GM12878 (cell line): Measurements from ENCODE around the gene ZNF473. TPM values are rescaled to one million over a fixed set of nuclear protein-coding genes. Genes with fewer than 3 reads are reported as not detected.

Experiments used
- ATAC-seq: fragments of 200-7000 bp; cut with Tn5 transposase; 3 replicates; pipeline ENCODE4 v1.9.1; 2020; ENCODE audit warnings: mild to moderate bottlenecking, moderate library complexity
- BruUV-seq: library from RNA; stranded (reverse); fragments of 400-500 nt; replicated peaks from 2 replicates; lab custom pipeline; 2021; lab: Mats Ljungman, UMichigan
- CTCF ChIA-PET: fragments of 300-600 bp; sonication (Branson Sonifier 250); formaldehyde crosslinking; extraction: SDS; loops from one replicate; lab custom pipeline; 2021; ENCODE audit warnings: inconsistent platforms; lab: Yijun Ruan, JAX
- POLR2A ChIA-PET: fragments of 350-600 bp; formaldehyde crosslinking; extraction: SDS; loops from one replicate; lab custom pipeline; 2021; ENCODE audit warnings: inconsistent platforms; lab: Charles Lee
- RAD21 ChIA-PET: fragments of 300-600 bp; sonication (Branson Sonifier 250); formaldehyde crosslinking; loops from one replicate; lab custom pipeline; 2023; ENCODE audit warnings: antibody characterized with exemption; ENCODE audit not compliant: unreplicated experiment; lab: Charles Lee
- SMC1A ChIA-PET: fragments of 300-600 bp; sonication (Branson Sonifier 250); formaldehyde crosslinking; loops from one replicate; lab custom pipeline; 2023; ENCODE audit not compliant: unreplicated experiment, uncharacterized antibody; lab: Charles Lee
- DNase-seq: peaks from one replicate; pipeline ENCODE4 v3.0.0-alpha.2; 2011; ENCODE audit warnings: low read depth, low spot score
- FAIRE-seq: peaks from 3 replicates; lab custom pipeline; 2011; peaks lifted over from hg19 to GRCh38; lab: Jason Lieb, UNC
- H2AFZ ChIP-seq: 2 replicates; pipeline ENCODE4 v1.6.0; 2011; ENCODE audit warnings: low read depth, low read length, control low read depth; ENCODE audit not compliant: control insufficient read depth
- H3K27ac ChIP-seq: 2 replicates; pipeline ENCODE4 v1.5.1; 2011; ENCODE audit warnings: control low read depth; ENCODE audit not compliant: control insufficient read depth, insufficient read depth
- H3K27me3 ChIP-seq, 2 experiments: replicated peaks in 1 of 2; 2 replicates each; pipeline versions ENCODE4 v1.6.0 to v1.6.1; 2011; ENCODE audit warnings: low read length in 1 of 2; ENCODE audit not compliant: control insufficient read depth in 2 of 2, insufficient read depth in 2 of 2
- H3K36me3 ChIP-seq, 2 experiments: 2 replicates each; pipeline ENCODE4 v1.5.1; 2011; ENCODE audit warnings: low read length in 1 of 2; ENCODE audit not compliant: control insufficient read depth in 2 of 2, insufficient read depth in 2 of 2
- H3K4me1 ChIP-seq: 2 replicates; pipeline ENCODE4 v1.6.1; 2011; ENCODE audit warnings: mild to moderate bottlenecking, low read length, moderate library complexity, mixed read lengths; ENCODE audit not compliant: control insufficient read depth, insufficient read depth
- H3K4me2 ChIP-seq: 2 replicates; pipeline ENCODE4 v1.6.0; 2011; ENCODE audit warnings: control low read depth; ENCODE audit not compliant: control insufficient read depth, insufficient read depth
- H3K4me3 ChIP-seq: fragments of 200-600 bp; sonication (generic); 2 replicates; pipeline ENCODE4 v1.5.1; 2016
- H3K79me2 ChIP-seq: 2 replicates; pipeline ENCODE4 v1.6.0; 2011; ENCODE audit warnings: low read length; ENCODE audit not compliant: control insufficient read depth, insufficient read depth
- H3K9ac ChIP-seq: 2 replicates; pipeline ENCODE4 v1.8.0; 2011; ENCODE audit warnings: low read length, control low read depth, mixed read lengths; ENCODE audit not compliant: control insufficient read depth, insufficient read depth
- H3K9me3 ChIP-seq: replicated peaks from 3 replicates; pipeline ENCODE4 v1.5.1; 2011; ENCODE audit warnings: mild to moderate bottlenecking, low read length; ENCODE audit not compliant: control insufficient read depth, insufficient read depth
- H4K20me1 ChIP-seq: 2 replicates; pipeline ENCODE4 v1.6.0; 2011; ENCODE audit not compliant: control insufficient read depth, insufficient read depth
- CBFB ChIP-seq: IDR thresholded peaks from 2 replicates; pipeline ENCODE4 v1.6.1; 2016; ENCODE audit warnings: antibody characterized with exemption, low read depth
- CHD4 ChIP-seq: fragments of 200-600 bp; sonication (generic); IDR thresholded peaks from 2 replicates; pipeline ENCODE4 v1.6.1; 2016; ENCODE audit warnings: mild to moderate bottlenecking
- ETV6 ChIP-seq, 2 experiments: fragments of 450-650 bp in 1 of 2; IDR thresholded peaks in 1 of 2; conservative IDR thresholded peaks in 1 of 2; 2 replicates each; pipeline ENCODE4 v1.6.1; 2014; ENCODE audit warnings: antibody characterized with exemption in 1 of 2, borderline replicate concordance in 1 of 2, low read depth in 1 of 2, mild to moderate bottlenecking in 1 of 2, moderate library complexity in 1 of 2
- NR2F1 ChIP-seq: fragments of 450-650 bp; conservative IDR thresholded peaks from 2 replicates; pipeline ENCODE4 v1.6.1; 2017; ENCODE audit warnings: mild to moderate bottlenecking
- POLR2AphosphoS2 ChIP-seq: IDR thresholded peaks from 2 replicates; pipeline ENCODE4 v1.6.1; 2011; ENCODE audit warnings: low read depth, mild to moderate bottlenecking, low read length, improper control_type of control experiment, moderate library complexity
- POLR2AphosphoS5 ChIP-seq: IDR thresholded peaks from 2 replicates; pipeline ENCODE4 v1.6.1; 2011; ENCODE audit warnings: mild to moderate bottlenecking, low read length, inconsistent platforms
- RAD51 ChIP-seq: fragments of 450-650 bp; IDR thresholded peaks from 2 replicates; pipeline ENCODE4 v1.6.1; 2016; ENCODE audit warnings: moderate library complexity, mild to moderate bottlenecking, inconsistent platforms
- TAF1 ChIP-seq: IDR thresholded peaks from 2 replicates; pipeline ENCODE4 v1.6.1; 2011; ENCODE audit warnings: mild to moderate bottlenecking, low read depth, low read length, borderline replicate concordance
- TBL1XR1 ChIP-seq: IDR thresholded peaks from 2 replicates; pipeline ENCODE4 v1.6.1; 2012; ENCODE audit warnings: low read depth, low read length, improper control_type of control experiment
- ZNF24 ChIP-seq: fragments of 450-650 bp; IDR thresholded peaks from 2 replicates; pipeline ENCODE4 v1.6.1; 2017; ENCODE audit warnings: antibody characterized with exemption, mild to moderate bottlenecking
- ZSCAN29 ChIP-seq: fragments of 450-650 bp; IDR thresholded peaks from 2 replicates; pipeline ENCODE4 v1.6.1; 2017; ENCODE audit warnings: mild to moderate bottlenecking, moderate library complexity
- WGBS: methylation state at CpG from one replicate; pipeline ENCODE4 v1.1.6; 2016; ENCODE audit warnings: low lambda C conversion rate; ENCODE audit not compliant: insufficient replicate concordance, insufficient coverage; ENCODE audit errors: missing lambda C conversion rate; 5-methylcytosine and 5-hydroxymethylcytosine counted together
- in situ Hi-C: fragments of 300-500 bp; cut with MboI; formaldehyde crosslinking; loops from 9 replicates; pipeline ENCODE4 v1.14.3; 2018; ENCODE audit warnings: mixed read lengths
- intact Hi-C: fragments of 100-400 bp; cut with micrococcal nuclease; formaldehyde crosslinking; loops from one replicate; pipeline ENCODE4 v1.14.2; 2022; ENCODE audit not compliant: unreplicated experiment
- polyA plus RNA-seq, 11 experiments: library from polyadenylated mRNA; depleted of rRNA in 4 of 11; unstranded in 6 of 11; stranded (reverse) in 5 of 11; fragments of >200 nt; fragmentation: Nextera tagmentation in 4 of 11; fragmentation: Illumina TruSeq in 1 of 11; extraction: Ambion mirVana in 4 of 11; extraction: Trizol in 1 of 11; gene quantifications; 1 replicate in 1 of 11; 2 replicates in 10 of 11; pipeline versions ENCODE4 v1.2.1 to v1.2.3, GENCODE V29; 2011 to 2016; ENCODE audit warnings: inconsistent platforms in 2 of 11, missing spikeins in 2 of 11, low read depth in 1 of 11
- total RNA-seq, 4 experiments: library from RNA; depleted of rRNA in 3 of 4; stranded (reverse); fragments of >200 nt in 3 of 4; fragmentation: Illumina TruSeq in 1 of 4; extraction: Trizol in 1 of 4; gene quantifications; 2 replicates each; pipeline versions ENCODE4 v1.2.1 to v1.2.3, GENCODE V29; 2013 to 2021
- TF ChIP-seq, protein P1 (sequence below): fragments of 450-650 bp; IDR thresholded peaks from 2 replicates; pipeline ENCODE4 v1.6.1; 2016; ENCODE audit warnings: mild to moderate bottlenecking

Gene ZNF473
- total and polyA plus RNA-seq, 10 of the 15 experiments (the other 5 are each of a cell fraction or from before 2014, with no cell fraction given) = 2.3 to 14.9 (median 6.3) TPM

DNA sequence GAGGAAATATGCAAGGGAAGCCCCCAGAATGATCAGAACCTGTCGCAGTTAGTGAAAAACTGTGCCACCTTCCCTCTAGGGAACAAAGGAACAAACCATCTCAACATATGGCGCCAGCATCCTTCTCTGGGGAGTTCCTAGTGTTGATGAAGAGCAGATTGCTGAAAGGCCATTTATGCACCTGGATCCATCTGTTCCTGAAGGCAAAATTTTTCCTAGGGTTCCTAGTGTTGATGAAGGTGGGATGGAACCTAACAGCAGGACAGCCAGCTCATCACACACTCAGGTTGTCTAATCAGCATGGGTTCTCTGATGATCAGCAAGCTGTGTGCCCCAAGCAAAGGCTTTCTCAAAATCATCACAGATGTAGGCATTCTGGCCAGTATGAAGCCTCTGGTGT, 32.6 kb downstream of the ZNF473 start:
- POLR2A ChIA-PET = no interaction called here
- Histone ChIP-seq H3K4me1 (no peaks in the 10 kb centered on the region), H3K27me3 (no peaks in the 10 kb centered on the region), H3K27ac (no peak overlapping the region), H3K79me2 (no peaks in the 10 kb centered on the region), H3K9me3 (peaks cover 21% of the 10 kb centered on the region), H3K9ac (no peak overlapping the region), H4K20me1 (no peaks in the 10 kb centered on the region), H2AFZ (no peak overlapping the region), H3K36me3 (no peaks in the 10 kb centered on the region), H3K4me2 (no peak overlapping the region), H3K4me3 (no peak overlapping the region)
- ATAC-seq (no peak), DNase-seq (no peak), FAIRE-seq (no peak)
- intact Hi-C loops = no loop called here
- TF ChIP-seq ZNF24 = no peak
- TF ChIP-seq, protein P1, sequence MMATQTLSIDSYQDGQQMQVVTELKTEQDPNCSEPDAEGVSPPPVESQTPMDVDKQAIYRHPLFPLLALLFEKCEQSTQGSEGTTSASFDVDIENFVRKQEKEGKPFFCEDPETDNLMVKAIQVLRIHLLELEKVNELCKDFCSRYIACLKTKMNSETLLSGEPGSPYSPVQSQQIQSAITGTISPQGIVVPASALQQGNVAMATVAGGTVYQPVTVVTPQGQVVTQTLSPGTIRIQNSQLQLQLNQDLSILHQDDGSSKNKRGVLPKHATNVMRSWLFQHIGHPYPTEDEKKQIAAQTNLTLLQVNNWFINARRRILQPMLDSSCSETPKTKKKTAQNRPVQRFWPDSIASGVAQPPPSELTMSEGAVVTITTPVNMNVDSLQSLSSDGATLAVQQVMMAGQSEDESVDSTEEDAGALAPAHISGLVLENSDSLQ = no peak
- TF ChIP-seq CHD4 = no peak
- no peak for TF ChIP-seq ETV6 (conservative IDR thresholded peaks at IDR 0.05 in 1 of 2, IDR thresholded peaks at IDR 0.05 in 1 of 2; ENCODE audit: borderline replicate concordance in 1 of 2, low read depth in 1 of 2)
- TF ChIP-seq RAD51 = no peak
- TF ChIP-seq NR2F1 = no peak
- no peak for TF ChIP-seq TBL1XR1
- TF ChIP-seq TAF1 = no peak
- TF ChIP-seq POLR2AphosphoS5 = no peak
- no peak for TF ChIP-seq CBFB
- no peak for TF ChIP-seq ZSCAN29
- no peak for TF ChIP-seq POLR2AphosphoS2
- SMC1A ChIA-PET = no interaction called here
- WGBS = 72% methylated on average over 2 of the region's 2 CpGs
- in situ Hi-C loops = no loop called here
- CTCF ChIA-PET = no interaction called here
- RAD21 ChIA-PET = no interaction called here
- BruUV-seq = no TSS peak
